ENCODE data around the gene ZNF324B.
A peak's percentile ranks its signal among the peaks of the same experiment; 100 is the strongest.
"Not testable (repeated sequence)": the region's sequence is repeated elsewhere in the genome, so short reads cannot be mapped to it uniquely, and the experiment has no call there.

Gene ZNF324B

DNA sequence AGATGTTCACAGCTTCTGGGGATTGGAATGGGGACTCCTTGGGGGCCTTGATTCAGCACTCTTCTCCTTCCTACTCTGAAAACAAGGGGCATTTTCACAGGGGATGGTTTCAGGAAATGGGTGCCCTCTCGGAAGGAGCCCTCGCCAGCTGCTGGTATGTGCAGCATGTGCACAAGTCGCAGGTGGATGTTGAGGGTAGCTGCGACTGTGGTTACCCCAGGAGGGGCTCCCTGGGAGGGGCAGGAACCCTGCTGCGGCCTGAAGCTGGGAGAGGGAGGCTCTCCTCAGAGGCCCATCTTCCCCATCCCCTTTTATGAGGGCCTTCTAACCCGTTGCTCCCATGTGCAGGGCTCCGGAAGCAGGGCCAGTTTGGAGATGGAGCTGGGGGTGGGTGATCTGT lies 30.9 kb downstream of the ZNF324B start:
- no peak for DNase-seq

DNA sequence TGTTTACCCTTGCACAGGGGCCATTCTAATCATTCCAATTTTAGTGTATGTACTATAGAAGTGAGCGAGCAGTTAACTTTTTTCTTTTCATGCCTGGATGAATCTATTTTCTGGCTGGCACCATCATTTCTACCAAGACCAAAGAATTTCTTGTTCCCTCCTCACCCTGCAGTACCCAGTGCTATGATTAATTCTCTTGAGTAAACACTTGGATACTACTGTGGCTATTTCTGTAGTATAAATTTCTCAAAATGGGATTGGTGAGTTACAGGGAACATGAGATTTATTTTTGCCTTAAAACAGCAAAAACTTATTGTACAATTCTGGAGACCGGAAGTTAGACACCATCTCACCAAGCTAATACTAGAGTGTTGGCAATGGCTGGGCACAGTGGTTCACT lies 32.4 kb downstream of the ZNF324B start:
- no peak for DNase-seq

DNA sequence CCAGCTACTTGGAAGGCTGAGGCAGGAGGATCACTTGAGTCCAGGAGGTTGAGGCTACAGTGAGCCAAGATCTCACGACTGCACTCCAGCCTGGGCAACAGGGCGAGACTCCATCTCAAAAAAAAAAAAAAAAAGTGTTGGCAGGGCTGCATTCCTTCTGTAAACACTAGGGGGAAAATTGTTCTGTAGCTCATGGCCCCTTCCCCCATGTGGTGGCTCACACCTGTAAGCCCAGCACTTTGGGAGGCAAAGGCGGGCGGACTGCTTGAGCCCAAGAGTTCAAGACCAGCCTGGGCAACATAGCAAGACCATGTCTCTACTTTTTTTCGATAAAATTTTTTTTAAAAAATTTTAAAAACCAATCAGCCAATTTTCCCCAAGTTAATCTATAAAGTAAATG lies 32.9 kb downstream of the ZNF324B start:
- DNase-seq = not testable (repeated sequence)

DNA sequence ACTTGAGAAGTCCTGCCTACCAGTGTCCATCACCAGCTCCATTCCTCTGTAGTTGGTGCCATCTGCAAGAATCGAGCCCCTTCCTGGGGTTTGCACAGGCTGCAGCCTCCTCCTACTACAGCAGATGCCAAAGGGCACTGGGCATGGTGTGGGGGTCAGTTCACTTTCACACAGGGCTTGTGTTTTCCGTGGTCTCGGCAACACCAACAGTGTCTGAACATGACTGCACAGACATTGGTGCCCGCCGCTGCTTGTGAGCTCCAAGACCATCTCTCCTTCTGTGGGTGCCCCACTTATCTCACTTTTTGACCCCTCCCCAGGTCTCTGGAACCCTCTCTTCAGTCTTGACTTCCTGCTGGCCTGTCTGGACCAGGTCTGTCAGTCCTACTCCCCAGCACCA lies 40.0 kb downstream of the ZNF324B start:
- DNase-seq = no peak

DNA sequence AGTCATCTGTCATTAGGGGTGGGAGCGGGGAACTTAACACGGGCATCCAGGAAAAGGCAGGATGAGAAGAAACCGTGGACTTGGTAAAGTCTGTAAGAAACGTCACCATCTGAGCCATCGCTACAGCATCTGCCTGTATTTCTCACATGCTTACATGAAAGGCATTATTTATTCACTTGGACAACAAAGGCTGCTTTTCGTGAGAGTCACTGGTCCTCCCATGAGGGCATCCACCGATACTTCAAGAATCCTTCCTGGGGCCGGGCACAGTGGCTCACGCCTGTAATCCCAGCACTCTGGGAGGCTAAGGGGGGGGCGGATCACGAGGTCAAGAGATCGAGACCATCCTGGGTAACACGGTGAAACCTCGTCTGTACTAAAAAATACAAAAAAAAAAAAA lies 40.8 kb downstream of the ZNF324B start:
- no peak for DNase-seq

DNA sequence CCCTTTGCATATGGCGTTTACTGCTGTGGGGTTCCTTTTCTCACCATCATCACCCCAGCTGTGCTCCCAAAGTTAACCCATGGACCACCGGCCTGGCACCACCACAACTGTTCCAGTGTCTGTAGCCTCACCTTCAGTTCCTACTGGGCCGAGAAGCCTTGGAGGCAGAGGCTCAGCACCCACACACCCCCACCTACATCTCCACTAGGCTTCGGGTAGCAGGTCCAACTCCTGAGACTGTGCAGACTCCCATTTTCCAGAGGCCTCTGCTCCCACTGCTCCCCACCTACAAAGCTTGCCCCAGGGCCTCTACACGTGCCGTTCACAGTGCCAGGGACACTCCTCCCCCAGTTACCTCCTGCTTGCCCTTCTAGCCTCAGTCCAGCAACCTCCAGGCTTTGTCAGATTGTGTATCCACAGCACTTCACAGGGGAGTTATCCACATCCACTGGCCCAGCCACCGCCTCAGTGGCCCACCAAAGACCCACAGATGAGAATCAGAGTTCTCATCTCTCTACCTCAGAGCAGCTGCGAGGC lies 46.3 kb downstream of the ZNF324B start:
- DNase-seq = no peak

DNA sequence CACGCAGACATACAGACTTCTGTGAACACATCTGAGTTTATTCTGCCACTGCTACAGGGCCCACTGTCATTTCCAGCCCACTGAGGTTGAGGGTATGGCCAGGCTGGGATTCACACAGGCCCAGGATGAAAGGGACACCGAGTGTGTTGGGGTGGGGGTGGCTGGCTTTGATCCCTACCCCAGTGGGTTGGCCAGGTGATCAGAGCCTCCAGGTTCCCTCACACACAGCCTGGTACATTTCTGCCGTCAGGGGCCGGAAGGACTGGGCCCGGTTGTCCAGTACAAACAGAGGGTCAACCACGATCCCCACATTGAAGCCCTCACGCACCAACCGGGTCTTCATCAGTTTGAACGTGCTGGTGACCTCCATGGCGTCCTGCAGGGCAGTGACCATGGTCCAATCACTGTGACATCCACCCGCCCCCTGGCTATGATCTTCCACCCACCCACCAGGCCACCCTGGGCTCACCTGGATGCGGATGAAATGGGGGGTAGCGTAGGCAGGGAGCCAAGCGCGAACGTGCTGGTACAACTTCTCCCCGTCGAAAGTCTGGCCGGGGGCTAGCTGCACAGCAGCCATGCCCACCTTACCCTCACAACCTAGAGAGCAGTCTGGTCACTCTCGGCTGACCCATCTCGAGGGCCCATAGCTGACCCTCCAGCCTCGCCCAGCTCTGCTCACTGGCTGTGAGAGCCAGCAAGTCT lies 47.0 kb downstream of the ZNF324B start:
- DNase-seq = no peak

DNA sequence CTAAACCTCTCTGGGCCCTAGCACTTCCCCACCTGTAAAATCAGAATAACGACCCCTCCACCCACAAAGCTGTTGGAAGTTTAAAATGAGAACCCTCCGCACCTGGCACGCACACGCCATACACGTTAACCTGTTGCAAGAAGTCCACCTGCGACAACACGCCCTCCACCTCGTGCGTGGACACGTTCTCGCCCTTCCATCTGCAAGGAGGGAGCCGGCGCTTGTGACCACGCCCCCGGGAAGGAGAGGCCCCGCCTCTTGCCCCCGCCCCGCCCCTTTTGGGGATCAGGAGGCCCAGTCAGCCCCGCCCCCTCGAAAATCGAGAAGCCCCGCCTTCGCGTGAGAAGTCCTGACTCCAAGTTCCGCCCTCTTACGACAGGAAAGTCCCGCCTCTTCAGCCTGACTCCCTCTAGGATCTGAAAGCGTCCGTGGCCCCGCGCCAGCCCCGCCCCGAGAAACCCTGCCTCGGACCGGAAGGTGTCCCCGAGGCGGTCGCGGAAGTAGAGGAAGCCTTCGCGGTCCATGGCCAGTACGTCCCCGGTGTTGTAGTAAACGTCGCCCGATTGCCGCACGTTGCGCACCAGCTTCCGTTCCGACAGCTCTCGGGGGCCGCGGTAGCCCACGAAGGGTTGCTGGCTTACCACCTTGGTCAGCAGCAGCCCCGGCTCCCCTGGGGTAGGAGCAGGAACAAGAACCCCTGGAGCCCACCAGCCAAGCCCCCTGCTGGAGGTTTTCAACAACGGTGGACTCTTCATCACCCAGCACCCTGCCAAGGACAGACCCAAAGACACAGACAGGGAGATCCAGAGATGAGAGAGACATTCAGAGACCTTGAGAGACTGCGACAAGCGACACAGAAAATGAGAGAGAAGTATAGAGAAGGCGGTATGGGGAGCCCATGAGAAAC lies 47.9 kb downstream of the ZNF324B start:
- peak; percentile 98 for DNase-seq

DNA sequence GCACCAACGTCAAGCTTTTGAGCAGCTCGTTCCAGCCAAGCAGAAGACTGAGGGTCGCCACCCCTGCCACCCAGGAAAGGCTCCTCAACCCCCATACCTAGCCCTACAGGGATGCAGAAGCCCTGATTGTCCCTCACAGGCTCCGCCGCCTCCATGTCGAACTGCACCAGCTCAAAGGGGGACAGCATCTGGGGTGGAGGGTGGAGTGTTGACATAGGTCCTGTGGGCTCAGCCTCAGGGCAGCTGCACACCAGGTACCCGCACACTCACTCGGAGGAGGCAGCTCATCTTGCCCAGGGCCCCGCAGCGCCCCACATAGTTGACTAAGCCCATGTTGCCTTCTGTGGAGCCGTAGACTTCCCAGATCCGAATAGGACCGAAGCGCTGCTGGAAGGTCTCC lies 48.8 kb downstream of the ZNF324B start:
- no peak for DNase-seq

Data from stimulated activated CD4-positive, alpha-beta T cell treated with anti-CD3 and anti-CD28 coated beads, Interleukin-12 subunit alpha, Interleukin-12 subunit beta, amount 100 ng/mL, for 4 hours (primary cell).